Keratinocyte (primary cell): ENCODE data around the gene NPTX1. TPM values are rescaled to one million over a fixed set of nuclear protein-coding genes. Genes with fewer than 3 reads are reported as not detected.
A peak's percentile ranks its signal among the peaks of the same experiment; 100 is the strongest.

Experiments
- DNase-seq: peaks from one replicate; pipeline ENCODE4 v3.0.0-alpha.2; 2011; ENCODE audit warnings: low read depth, missing footprints, low spot score
- FAIRE-seq: peaks from 2 replicates; lab custom pipeline; 2011; peaks lifted over from hg19 to GRCh38; lab: Jason Lieb, UNC
- H2AFZ ChIP-seq: 2 replicates; pipeline ENCODE4 v1.6.0; 2012; ENCODE audit warnings: low read length, control low read depth, inconsistent platforms; ENCODE audit not compliant: control insufficient read depth
- H3K27ac ChIP-seq: 2 replicates; pipeline ENCODE4 v1.5.1; 2011; ENCODE audit warnings: low read length; ENCODE audit not compliant: control insufficient read depth, insufficient read depth
- H3K27me3 ChIP-seq: 3 replicates; pipeline ENCODE4 v1.6.0; 2011; ENCODE audit warnings: low read length; ENCODE audit not compliant: control insufficient read depth, insufficient read depth; ENCODE audit errors: extremely low read depth
- H3K36me3 ChIP-seq, 2 experiments: 2 replicates in 1 of 2; 3 replicates in 1 of 2; pipeline ENCODE4 v1.5.1; 2011; ENCODE audit warnings: low read length in 2 of 2, mild to moderate bottlenecking in 1 of 2; ENCODE audit not compliant: control insufficient read depth in 2 of 2, insufficient read depth in 2 of 2; ENCODE audit errors: extremely low read depth in 1 of 2
- H3K4me1 ChIP-seq: 3 replicates; pipeline ENCODE4 v1.5.1; 2011; ENCODE audit warnings: low read length; ENCODE audit not compliant: control insufficient read depth, insufficient read depth; ENCODE audit errors: extremely low read depth
- H3K4me2 ChIP-seq: 3 replicates; pipeline ENCODE4 v1.6.0; 2011; ENCODE audit warnings: low read depth, low read length; ENCODE audit not compliant: control insufficient read depth, insufficient read depth; ENCODE audit errors: extremely low read depth
- H3K4me3 ChIP-seq, 3 experiments: fragments of 200-600 bp in 1 of 3; sonication (generic) in 1 of 3; 2 replicates in 2 of 3; 3 replicates in 1 of 3; pipeline ENCODE4 v1.5.1; 2011 to 2016; ENCODE audit warnings: low read length in 3 of 3, mild to moderate bottlenecking in 3 of 3, control low read depth in 2 of 3, inconsistent platforms in 1 of 3, low read depth in 1 of 3, mixed read lengths in 1 of 3, mixed run types in 1 of 3, moderate library complexity in 1 of 3; ENCODE audit not compliant: control insufficient read depth in 2 of 3, insufficient read depth in 2 of 3; ENCODE audit errors: extremely low read depth in 1 of 3
- H3K79me2 ChIP-seq: 2 replicates; pipeline ENCODE4 v1.6.0; 2012; ENCODE audit warnings: low read length; ENCODE audit not compliant: control insufficient read depth, insufficient read depth
- H3K9ac ChIP-seq: 3 replicates; pipeline ENCODE4 v1.6.0; 2011; ENCODE audit warnings: low read length; ENCODE audit not compliant: control insufficient read depth, insufficient read depth; ENCODE audit errors: extremely low read depth
- H3K9me1 ChIP-seq: 3 replicates; pipeline ENCODE4 v1.6.0; 2011; ENCODE audit warnings: low read length; ENCODE audit not compliant: control insufficient read depth, insufficient read depth; ENCODE audit errors: extremely low read depth
- H3K9me3 ChIP-seq: 2 replicates; pipeline ENCODE4 v1.5.1; 2012; ENCODE audit warnings: low read depth, low read length; ENCODE audit not compliant: control insufficient read depth
- H4K20me1 ChIP-seq: 3 replicates; pipeline ENCODE4 v1.6.0; 2011; ENCODE audit warnings: low read length; ENCODE audit not compliant: control insufficient read depth, insufficient read depth; ENCODE audit errors: extremely low read depth
- CTCF ChIP-seq, 3 experiments: IDR thresholded peaks in 1 of 3; conservative IDR thresholded peaks in 1 of 3; optimal IDR thresholded peaks in 1 of 3; 2 replicates in 2 of 3; 3 replicates in 1 of 3; pipeline versions ENCODE3 to v1.5.1; 2011; ENCODE audit warnings: low read length in 3 of 3, mild to moderate bottlenecking in 3 of 3, moderate library complexity in 2 of 3, control low read depth in 1 of 3, inconsistent platforms in 1 of 3; ENCODE audit not compliant: insufficient read depth in 2 of 3; ENCODE audit errors: extremely low read depth in 1 of 3
- EZH2 ChIP-seq: IDR thresholded peaks from one replicate; pipeline ENCODE4 v1.6.1; 2012; ENCODE audit warnings: inconsistent platforms, mild to moderate bottlenecking, low read length, moderate library complexity
- dilution Hi-C: fragments of 300-500 bp; cut with MboI; formaldehyde crosslinking; loops from one replicate; pipeline ENCODE4 v1.7.0; 2020; ENCODE audit warnings: low sequenced_read_pairs; ENCODE audit not compliant: extremely low pct_ligation_motif_present
- polyA plus RNA-seq, 5 experiments: library from polyadenylated mRNA; depleted of rRNA in 3 of 5; stranded (reverse) in 3 of 5; stranded (forward) in 1 of 5; unstranded in 1 of 5; fragments of >200 nt; gene quantifications; 1 replicate in 1 of 5; 2 replicates in 3 of 5; 3 replicates in 1 of 5; pipeline versions ENCODE4 v1.2.1 to v1.2.3, GENCODE V29; 2011 to 2012; ENCODE audit warnings: missing spikeins in 2 of 5, low read depth in 1 of 5, low replicate concordance in 1 of 5

The NPTX1 gene
- polyA plus RNA-seq, 1 donor (not counting 4 experiments of a cell fraction or from before 2014, with no cell fraction given): 0.03 TPM

GRCh38 chr17:80479246-80479566 lies 2.8 kb upstream of the NPTX1 start:
- Histone ChIP-seq H4K20me1 (peaks cover 3% of the 10 kb centered on the region), H3K9ac (no peak overlapping the region)
- no peak for FAIRE-seq

GRCh38 chr17:80478487-80479245 lies 2.3 kb upstream of the NPTX1 start:
- H3K79me2 ChIP-seq: no peaks in the 10 kb centered on the region
- peak overlapping the region; percentile 48 for H3K4me2 ChIP-seq
- dilution Hi-C loops: no loop called here
- no peak overlapping the region for H3K27ac ChIP-seq
- no peak overlapping the region for H3K9ac ChIP-seq
- no peaks in the 10 kb centered on the region for H3K9me1 ChIP-seq
- no peak overlapping the region for H2AFZ ChIP-seq
- no peaks in the 10 kb centered on the region for H3K9me3 ChIP-seq
- peak overlapping the region; percentile 4 to 22 (median 13) for H3K4me3 ChIP-seq
- TF ChIP-seq CTCF (optimal IDR thresholded peaks at IDR 0.05 in 1 of 3, IDR thresholded peaks at IDR 0.05 in 1 of 3, conservative IDR thresholded peaks at IDR 0.05 in 1 of 3; ENCODE audit: extremely low read depth in 1 of 3, insufficient read depth in 2 of 3, low read length in 3 of 3) (no peak), EZH2 (peak; percentile 85)
- DNase-seq (no peak), FAIRE-seq (no peak)
- H3K36me3 ChIP-seq: no peaks in the 10 kb centered on the region
- H4K20me1 ChIP-seq: peaks cover 3% of the 10 kb centered on the region
- peaks cover 82% of the 10 kb centered on the region for H3K27me3 ChIP-seq
- peaks cover 7% of the 10 kb centered on the region for H3K4me1 ChIP-seq

More at GRCh38 chr17:80479246-80479566, 2.8 kb upstream of the NPTX1 start:
- Histone ChIP-seq H3K4me2 (no peak overlapping the region), H3K27me3 (peaks cover 77% of the 10 kb centered on the region), H2AFZ (no peak overlapping the region), H3K79me2 (no peaks in the 10 kb centered on the region), H3K27ac (no peak overlapping the region), H3K4me3 (no peak overlapping the region), H3K9me3 (no peaks in the 10 kb centered on the region), H3K36me3 (no peaks in the 10 kb centered on the region), H3K4me1 (peaks cover 7% of the 10 kb centered on the region), H3K9me1 (no peaks in the 10 kb centered on the region)
- no peak for DNase-seq
- dilution Hi-C loops: no loop called here
- no peak for TF ChIP-seq CTCF (optimal IDR thresholded peaks at IDR 0.05 in 1 of 3, IDR thresholded peaks at IDR 0.05 in 1 of 3, conservative IDR thresholded peaks at IDR 0.05 in 1 of 3; ENCODE audit: extremely low read depth in 1 of 3, insufficient read depth in 2 of 3, low read length in 3 of 3)
- no peak for TF ChIP-seq EZH2
